Measurements from ENCODE around the gene PTGS1. TPM values are rescaled to one million over a fixed set of nuclear protein-coding genes. Genes with fewer than 3 reads are reported as not detected.

Gene PTGS1
- total and polyA plus RNA-seq, 2 of the 8 experiments (the other 6 are each of a cell fraction or from before 2014, with no cell fraction given): 1.1 to 1.9 TPM

GRCh38 chr9:122364117-122364782 lies 6.6 kb upstream of the PTGS1 start:
- no peak overlapping the region for H4K8ac ChIP-seq (ENCODE audit: extremely low read depth, insufficient read depth, low read length)
- no peak overlapping the region for H3K56ac ChIP-seq (replicated peaks; ENCODE audit: insufficient read length, low read depth, low read length)
- H4K5ac ChIP-seq (ENCODE audit: insufficient read length, low read depth, low read length): no peak overlapping the region
- no peak overlapping the region for H2BK15ac ChIP-seq (ENCODE audit: low read length)
- no peak overlapping the region for H3K4ac ChIP-seq (replicated peaks; ENCODE audit: insufficient read length, low read depth, low read length)
- H2BK120ac ChIP-seq (replicated peaks; ENCODE audit: low read depth, low read length): no peak overlapping the region
- H4K20me1 ChIP-seq (replicated peaks in 1 of 2; ENCODE audit: control insufficient read depth in 1 of 2, insufficient read depth in 2 of 2, low read length in 2 of 2): no peaks in the 10 kb centered on the region
- no peak overlapping the region for H4K91ac ChIP-seq (replicated peaks; ENCODE audit: insufficient read length, low read length)
- H3K23me2 ChIP-seq (ENCODE audit: low read depth, low read length): no peaks in the 10 kb centered on the region
- H3K27me3 ChIP-seq (replicated peaks in 1 of 4; ENCODE audit: control insufficient read depth in 3 of 4, extremely low read depth in 1 of 4, insufficient read depth in 3 of 4, low read length in 3 of 4): no peaks in the 10 kb centered on the region; a peak in 2 of 7 replicates
- no peak overlapping the region for H2BK20ac ChIP-seq (ENCODE audit: low read length)
- DNase-seq (ENCODE audit: low read depth in 1 of 2, low spot score in 2 of 2) (no peak), FAIRE-seq (no peak)
- no peak overlapping the region for H3K4me3 ChIP-seq (ENCODE audit: extremely low read depth in 1 of 4, insufficient read depth in 2 of 4, low read depth in 3 of 4, low read length in 4 of 4)
- ChIA-PET POLR2A (ENCODE audit: partially characterized antibody) (no interaction called here), CTCF (ENCODE audit: partially characterized antibody) (interaction anchor here (0.8 to 3.0 kb wide), 7 partner anchors 9 to 269 kb away, joined by 3 to 14 read pairs (median 5); no protein-coding TSS in a partner anchor)
- TF ChIP-seq CBX8 (IDR thresholded peaks at IDR 0.05; ENCODE audit: borderline replicate concordance, low read depth, low read length): no peak
- no peak for TF ChIP-seq BRCA1 (IDR thresholded peaks at IDR 0.05; ENCODE audit: low read depth, low read length)
- no peak for TF ChIP-seq SIX5 (IDR thresholded peaks at IDR 0.05; ENCODE audit: low read depth, low read length)
- TF ChIP-seq, protein P1, sequence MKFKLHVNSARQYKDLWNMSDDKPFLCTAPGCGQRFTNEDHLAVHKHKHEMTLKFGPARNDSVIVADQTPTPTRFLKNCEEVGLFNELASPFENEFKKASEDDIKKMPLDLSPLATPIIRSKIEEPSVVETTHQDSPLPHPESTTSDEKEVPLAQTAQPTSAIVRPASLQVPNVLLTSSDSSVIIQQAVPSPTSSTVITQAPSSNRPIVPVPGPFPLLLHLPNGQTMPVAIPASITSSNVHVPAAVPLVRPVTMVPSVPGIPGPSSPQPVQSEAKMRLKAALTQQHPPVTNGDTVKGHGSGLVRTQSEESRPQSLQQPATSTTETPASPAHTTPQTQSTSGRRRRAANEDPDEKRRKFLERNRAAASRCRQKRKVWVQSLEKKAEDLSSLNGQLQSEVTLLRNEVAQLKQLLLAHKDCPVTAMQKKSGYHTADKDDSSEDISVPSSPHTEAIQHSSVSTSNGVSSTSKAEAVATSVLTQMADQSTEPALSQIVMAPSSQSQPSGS (IDR thresholded peaks at IDR 0.05; ENCODE audit: low read length): no peak
- TF ChIP-seq ZNF274 (IDR thresholded peaks at IDR 0.05; ENCODE audit: borderline replicate concordance, extremely low read depth, low read length): no peak
- TF ChIP-seq RBBP5 (IDR thresholded peaks at IDR 0.05; ENCODE audit: borderline replicate concordance, low read depth, low read length): no peak
- TF ChIP-seq SUZ12 (IDR thresholded peaks at IDR 0.05; ENCODE audit: low read length): no peak
- no peaks in the 10 kb centered on the region for H3K79me2 ChIP-seq (ENCODE audit: control insufficient read depth in 1 of 2, insufficient read depth in 2 of 2, low read length in 2 of 2)
- no peak overlapping the region for H3K23ac ChIP-seq (ENCODE audit: insufficient read length)
- no peak overlapping the region for H3K27ac ChIP-seq (ENCODE audit: low read depth, low read length)
- H3K79me1 ChIP-seq (ENCODE audit: low read depth, low read length): no peaks in the 10 kb centered on the region
- no peak overlapping the region for H3K4me2 ChIP-seq (ENCODE audit: insufficient read depth in 1 of 2, low read depth in 2 of 2, low read length in 2 of 2)
- no peak overlapping the region for H3K18ac ChIP-seq (ENCODE audit: extremely low read depth, low read length)
- no peak overlapping the region for H2BK12ac ChIP-seq (ENCODE audit: low read depth, low read length)
- 0 out of 2 replicates have a peak overlapping the region, but pooled peaks have one; percentile 36 for H2AFZ ChIP-seq (ENCODE audit: low read length)
- no peak overlapping the region for H3K9ac ChIP-seq (replicated peaks in 1 of 4; ENCODE audit: extremely low read depth in 1 of 4, low read depth in 3 of 4, low read length in 3 of 4)
- 89% methylated on average over 10 of the region's 10 CpGs; no CpG with 5 or more reads in 1 of the 2 experiments for WGBS, 2 experiments (ENCODE audit: extremely low coverage in 1 of 2, insufficient coverage in 1 of 2, insufficient read length in 1 of 2, insufficient replicate concordance in 2 of 2, low coverage in 1 of 2, low lambda C conversion rate in 2 of 2, missing lambda C conversion rate in 1 of 2)
- no peaks in the 10 kb centered on the region for H3K36me3 ChIP-seq (ENCODE audit: control insufficient read depth in 2 of 4, insufficient read depth in 4 of 4, low read length in 3 of 4)
- H2BK5ac ChIP-seq (ENCODE audit: low read depth, low read length): no peak overlapping the region
- no peak overlapping the region for H2AK5ac ChIP-seq (ENCODE audit: low read depth, low read length)
- H3K4me1 ChIP-seq (replicated peaks in 1 of 4; ENCODE audit: control insufficient read depth in 3 of 4, insufficient read depth in 4 of 4, low read length in 3 of 4): no peaks in the 10 kb centered on the region
- H3K9me3 ChIP-seq (ENCODE audit: insufficient read depth in 2 of 2, low read depth in 1 of 2, low read length in 1 of 2): no peaks in the 10 kb centered on the region
- H3K14ac ChIP-seq (ENCODE audit: insufficient read length): no peak overlapping the region

Measured in H1 (cell line).